AG09319 (cell line): ENCODE measurements around the gene ABCC1.

ENCODE experiments used
- DNase-seq: peaks from one replicate; pipeline ENCODE4 v3.0.0-alpha.2; 2010; ENCODE audit warnings: low read depth; ENCODE audit errors: extremely low read depth
- TF ChIP-seq, protein P1 (sequence below): IDR thresholded peaks from 2 replicates; pipeline ENCODE4 v1.5.1; 2011; ENCODE audit warnings: low read depth, mild to moderate bottlenecking, inconsistent platforms, low read length, moderate library complexity

ABCC1 gene

DNA sequence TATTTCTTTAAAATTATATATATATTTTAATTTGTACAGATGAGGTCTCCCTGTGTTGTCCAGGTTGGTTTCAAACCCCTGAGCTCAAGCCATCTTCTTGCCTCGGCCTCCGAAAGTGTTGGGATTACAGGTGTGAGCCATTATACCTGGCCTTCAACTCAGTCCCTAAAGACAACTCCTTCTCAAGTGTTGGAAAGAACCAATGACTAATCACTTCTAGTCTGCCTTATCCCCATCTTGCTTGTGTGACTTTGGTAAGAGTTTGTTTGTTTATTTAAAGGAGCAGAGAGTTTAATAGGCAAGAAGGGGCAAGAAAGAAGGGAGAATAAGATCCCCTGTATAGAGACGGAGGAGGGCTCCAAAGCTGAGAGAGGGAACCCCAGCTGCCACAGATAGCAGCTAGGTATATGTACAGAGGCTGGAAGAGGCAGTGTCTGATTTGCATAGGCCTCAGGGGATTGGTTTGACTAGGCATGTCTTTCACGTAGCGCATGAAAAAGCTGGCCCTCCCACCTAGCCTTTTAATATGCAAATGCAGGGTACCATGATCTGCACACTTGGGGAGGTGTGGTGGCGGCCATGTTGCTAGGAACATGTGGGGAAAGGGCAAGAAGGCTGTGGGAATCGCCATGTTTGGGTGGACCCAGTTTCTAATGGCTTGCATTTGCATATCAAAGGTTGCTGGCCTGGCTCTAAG, 21.5 kb downstream of the ABCC1 start:
- no peak for DNase-seq

DNA sequence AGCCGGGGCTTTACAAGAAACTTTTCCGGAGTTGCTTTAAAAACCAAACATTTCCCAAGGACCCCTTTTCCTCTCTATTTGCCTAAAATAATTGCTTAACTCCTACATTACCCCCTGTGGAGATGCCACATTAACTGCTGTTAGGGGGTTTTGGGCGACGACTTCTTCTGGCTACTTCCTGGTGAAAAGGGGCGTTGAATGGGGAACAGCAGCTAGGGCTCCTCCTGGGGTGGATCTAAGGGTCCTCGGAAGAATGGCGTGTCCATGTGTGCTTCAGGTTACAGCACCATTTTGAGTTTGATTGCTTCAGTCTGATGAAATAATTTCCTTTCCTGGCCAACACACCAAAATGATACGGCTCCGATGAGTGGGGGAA, 22.0 kb downstream of the ABCC1 start:
- no peak for DNase-seq
- TF ChIP-seq, protein P1, sequence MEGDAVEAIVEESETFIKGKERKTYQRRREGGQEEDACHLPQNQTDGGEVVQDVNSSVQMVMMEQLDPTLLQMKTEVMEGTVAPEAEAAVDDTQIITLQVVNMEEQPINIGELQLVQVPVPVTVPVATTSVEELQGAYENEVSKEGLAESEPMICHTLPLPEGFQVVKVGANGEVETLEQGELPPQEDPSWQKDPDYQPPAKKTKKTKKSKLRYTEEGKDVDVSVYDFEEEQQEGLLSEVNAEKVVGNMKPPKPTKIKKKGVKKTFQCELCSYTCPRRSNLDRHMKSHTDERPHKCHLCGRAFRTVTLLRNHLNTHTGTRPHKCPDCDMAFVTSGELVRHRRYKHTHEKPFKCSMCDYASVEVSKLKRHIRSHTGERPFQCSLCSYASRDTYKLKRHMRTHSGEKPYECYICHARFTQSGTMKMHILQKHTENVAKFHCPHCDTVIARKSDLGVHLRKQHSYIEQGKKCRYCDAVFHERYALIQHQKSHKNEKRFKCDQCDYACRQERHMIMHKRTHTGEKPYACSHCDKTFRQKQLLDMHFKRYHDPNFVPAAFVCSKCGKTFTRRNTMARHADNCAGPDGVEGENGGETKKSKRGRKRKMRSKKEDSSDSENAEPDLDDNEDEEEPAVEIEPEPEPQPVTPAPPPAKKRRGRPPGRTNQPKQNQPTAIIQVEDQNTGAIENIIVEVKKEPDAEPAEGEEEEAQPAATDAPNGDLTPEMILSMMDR = no peak

More for the DNA sequence above, 21.5 kb downstream of the ABCC1 start:
- TF ChIP-seq, protein P1 = no peak

DNA sequence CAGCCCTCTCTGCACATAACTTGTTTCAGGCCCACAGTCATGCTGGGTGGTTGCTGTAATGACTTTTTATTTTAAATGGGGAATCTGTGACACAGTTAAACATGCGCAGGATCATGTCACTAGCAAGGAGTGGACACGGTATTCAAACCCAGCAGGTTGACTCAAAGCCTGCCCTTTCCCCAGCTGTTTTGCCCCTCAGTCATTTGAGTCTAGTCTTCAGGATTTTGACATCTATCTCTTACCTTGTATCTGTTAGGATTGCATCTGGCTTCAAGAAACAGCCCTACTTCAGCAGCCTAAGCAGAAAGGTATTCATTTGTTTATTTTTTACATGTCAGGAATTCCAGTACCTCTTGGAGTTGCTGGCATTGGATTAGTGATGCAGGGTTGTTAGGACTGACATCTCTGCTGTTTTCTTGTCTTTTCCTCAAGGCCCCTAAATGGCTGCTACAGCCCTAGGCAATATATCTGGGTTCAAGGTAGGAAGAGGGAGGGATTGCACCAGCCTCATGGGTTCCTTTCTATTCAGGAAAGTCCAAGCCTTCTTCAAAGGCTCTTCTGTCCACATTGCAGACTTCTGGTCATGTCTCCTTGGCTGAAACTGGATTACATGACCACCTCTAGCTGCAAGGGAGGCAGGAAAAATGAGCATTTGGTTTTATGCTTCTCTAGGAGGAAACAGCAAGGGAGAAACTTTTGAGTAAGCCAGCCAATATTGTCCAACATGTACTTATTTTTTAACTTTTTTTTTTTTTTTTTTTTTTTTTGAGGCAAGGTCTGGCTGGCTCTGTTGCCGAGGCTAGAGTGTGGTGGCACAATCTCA, 22.8 kb downstream of the ABCC1 start:
- TF ChIP-seq, protein P1 = no peak
- DNase-seq = no peak

DNA sequence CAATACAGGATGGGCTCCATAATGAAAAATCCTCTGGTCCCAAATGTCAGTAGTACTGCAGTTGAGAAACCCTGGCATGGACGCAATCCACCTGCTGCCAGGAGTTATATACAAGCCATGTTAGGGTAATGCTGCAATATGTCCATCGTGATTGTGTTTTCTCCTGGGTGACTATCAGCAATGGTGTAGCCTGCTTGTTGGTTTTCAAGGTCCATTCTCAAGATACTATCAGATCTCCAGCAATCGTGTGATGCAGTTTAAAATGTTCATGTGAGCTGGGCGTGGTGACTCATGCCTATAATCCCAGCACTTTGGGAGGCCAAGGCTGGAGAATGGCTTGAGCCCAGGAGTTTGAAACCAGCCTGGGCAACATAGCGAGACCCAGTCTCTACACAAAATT, 24.0 kb downstream of the ABCC1 start:
- DNase-seq = no peak
- TF ChIP-seq, protein P1 = no peak

DNA sequence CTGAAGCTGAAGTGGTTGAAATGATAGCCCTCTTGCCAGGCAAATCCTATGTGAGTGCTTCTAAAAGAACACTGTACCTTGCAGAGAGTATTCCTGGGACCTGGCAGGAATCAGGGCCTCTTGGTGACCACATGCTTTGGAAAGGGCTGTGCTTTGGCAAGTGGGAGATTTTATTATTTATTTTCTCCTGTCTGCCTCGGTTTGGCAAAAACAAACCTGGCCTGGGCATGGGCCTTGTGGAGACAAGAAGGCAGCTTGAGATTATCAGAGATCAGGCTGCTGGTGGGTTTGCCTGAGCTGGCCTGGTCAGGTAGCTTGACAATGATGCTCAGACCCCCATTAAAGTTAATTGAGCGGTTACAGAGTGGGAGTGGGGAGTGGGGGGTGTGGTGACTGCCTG, 24.6 kb downstream of the ABCC1 start:
- DNase-seq = no peak
- TF ChIP-seq, protein P1 = no peak

DNA sequence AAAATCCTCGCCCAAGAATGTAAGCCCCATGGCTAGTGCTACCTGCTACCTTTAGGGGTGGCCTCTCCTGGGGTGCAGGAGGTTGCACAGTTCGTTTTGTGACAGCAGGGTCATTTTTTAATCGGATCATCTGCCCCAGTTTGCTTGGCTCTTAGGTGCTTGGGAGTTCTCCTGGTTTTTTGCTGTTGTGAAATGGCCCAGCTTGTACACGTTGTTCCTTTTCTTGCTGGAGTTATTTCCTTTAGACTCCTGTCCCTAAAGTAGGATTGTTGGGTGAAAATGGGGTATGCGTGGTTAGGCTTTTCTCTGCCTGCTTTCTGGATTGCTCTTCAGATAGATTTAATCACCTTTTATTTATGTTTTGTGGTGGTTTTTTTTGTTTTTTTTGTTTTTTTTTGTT, 25.8 kb downstream of the ABCC1 start:
- TF ChIP-seq, protein P1 = no peak
- no peak for DNase-seq

DNA sequence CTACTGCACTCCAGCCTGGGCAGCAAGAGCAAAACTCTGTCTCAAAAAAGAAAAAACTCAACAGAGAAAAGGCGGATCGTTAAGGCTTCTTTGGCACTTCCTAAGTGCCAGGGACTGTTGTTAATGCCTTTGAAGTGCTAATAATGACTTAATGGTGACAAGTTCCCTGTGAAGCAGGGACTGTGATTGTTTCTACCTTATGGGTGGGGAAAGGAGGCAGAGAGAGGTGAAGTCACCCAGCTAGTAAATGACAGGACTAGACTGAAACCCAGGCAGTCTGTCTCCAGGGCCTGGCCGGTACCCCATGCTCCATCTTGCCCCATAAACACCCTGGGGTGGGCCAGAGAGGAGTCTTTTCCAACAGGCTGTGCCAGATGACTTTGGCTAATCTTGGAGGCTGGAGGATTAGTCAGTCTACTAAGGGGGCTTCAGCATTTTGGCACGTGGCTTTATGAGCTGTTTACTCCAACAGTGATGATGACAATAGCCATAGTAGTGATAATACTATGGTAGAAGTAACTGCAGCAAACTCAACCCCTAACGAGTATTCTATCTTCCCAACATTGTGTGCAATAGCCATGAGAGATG, 26.9 kb downstream of the ABCC1 start:
- TF ChIP-seq, protein P1 = no peak
- no peak for DNase-seq
